ENCODE results near the gene SEPTIN11.
A peak's percentile ranks its signal among the peaks of the same experiment; 100 is the strongest.

SEPTIN11 gene

GRCh38 chr4:76991161-76991660 is 41.7 kb downstream of the SEPTIN11 start:
- TF ChIP-seq CTCF (IDR thresholded peaks at IDR 0.05; ENCODE audit: extremely low read depth, insufficient read depth, missing control alignments) = no peak
- no peak for DNase-seq (ENCODE audit: low spot score)
- in situ Hi-C loops (cut with MboI; ENCODE audit: low pct_unique_long_range_greater_than_20kb, low sequenced_read_pairs, unreplicated experiment) = no loop called here

GRCh38 chr4:76993787-76994641 is 44.5 kb downstream of the SEPTIN11 start:
- peak; percentile 40 for DNase-seq (ENCODE audit: low spot score)
- TF ChIP-seq CTCF (IDR thresholded peaks at IDR 0.05; ENCODE audit: extremely low read depth, insufficient read depth, missing control alignments) = no peak
- in situ Hi-C loops (cut with MboI; ENCODE audit: low pct_unique_long_range_greater_than_20kb, low sequenced_read_pairs, unreplicated experiment) = no loop called here

- TF ChIP-seq CTCF (IDR thresholded peaks at IDR 0.05; ENCODE audit: extremely low read depth, insufficient read depth, missing control alignments) = no peak
- no peak for DNase-seq (ENCODE audit: low spot score)
- in situ Hi-C loops (cut with MboI; ENCODE audit: low pct_unique_long_range_greater_than_20kb, low sequenced_read_pairs, unreplicated experiment) = no loop called here
Observed at GRCh38 chr4:76995776-76996175, 46.2 kb downstream of the SEPTIN11 start.

GRCh38 chr4:76996445-76996844 is 46.9 kb downstream of the SEPTIN11 start:
- no peak for TF ChIP-seq CTCF (IDR thresholded peaks at IDR 0.05; ENCODE audit: extremely low read depth, insufficient read depth, missing control alignments)
- in situ Hi-C loops (cut with MboI; ENCODE audit: low pct_unique_long_range_greater_than_20kb, low sequenced_read_pairs, unreplicated experiment) = no loop called here
- DNase-seq (ENCODE audit: low spot score) = no peak

GRCh38 chr4:76997077-76997476 is 47.5 kb downstream of the SEPTIN11 start:
- no peak for TF ChIP-seq CTCF (IDR thresholded peaks at IDR 0.05; ENCODE audit: extremely low read depth, insufficient read depth, missing control alignments)
- no peak for DNase-seq (ENCODE audit: low spot score)
- in situ Hi-C loops (cut with MboI; ENCODE audit: low pct_unique_long_range_greater_than_20kb, low sequenced_read_pairs, unreplicated experiment) = no loop called here

GRCh38 chr4:76997532-76997931 is 48.0 kb downstream of the SEPTIN11 start:
- in situ Hi-C loops (cut with MboI; ENCODE audit: low pct_unique_long_range_greater_than_20kb, low sequenced_read_pairs, unreplicated experiment) = no loop called here
- no peak for TF ChIP-seq CTCF (IDR thresholded peaks at IDR 0.05; ENCODE audit: extremely low read depth, insufficient read depth, missing control alignments)
- DNase-seq (ENCODE audit: low spot score) = no peak
